Nephron progenitor cell (in vitro differentiated cells): ENCODE results near the gene ROBO4.

Experiments
- DNase-seq: peaks from one replicate; pipeline ENCODE4 v3.0.0; 2021
- H3K27ac Mint-ChIP-seq: 2 replicates; pipeline ENCODE4 v1.8.0; 2021; ENCODE audit warnings: mild to moderate bottlenecking, moderate library complexity, mixed read lengths
- H3K27me3 Mint-ChIP-seq: 2 replicates; pipeline ENCODE4 v1.8.0; 2021; ENCODE audit warnings: mild to moderate bottlenecking, low read depth, mixed read lengths; ENCODE audit not compliant: poor library complexity
- H3K36me3 Mint-ChIP-seq: 2 replicates; pipeline ENCODE4 v1.8.0; 2021; ENCODE audit warnings: low read depth, mixed read lengths
- H3K4me1 Mint-ChIP-seq: 2 replicates; pipeline ENCODE4 v1.8.0; 2021; ENCODE audit warnings: mixed read lengths
- H3K4me3 Mint-ChIP-seq: 2 replicates; pipeline ENCODE4 v1.8.0; 2021; ENCODE audit warnings: mild to moderate bottlenecking, moderate library complexity, mixed read lengths
- H3K9me3 Mint-ChIP-seq: 2 replicates; pipeline ENCODE4 v1.8.0; 2021; ENCODE audit warnings: mild to moderate bottlenecking, moderate library complexity, mixed read lengths
- CTCF ChIP-seq: fragments of 200-600 bp; sonication (generic); IDR thresholded peaks from 2 replicates; pipeline ENCODE4 v1.5.0; 2021; ENCODE audit warnings: antibody characterized with exemption

ROBO4 gene

GRCh38 chr11:124863826-124864165 lies 33.9 kb downstream of the ROBO4 start:
- Mint-ChIP-seq H3K9me3 (no peaks in the 10 kb centered on the region), H3K27me3 (peaks cover 100% of the 10 kb centered on the region), H3K36me3 (no peaks in the 10 kb centered on the region), H3K4me1 (peaks cover 27% of the 10 kb centered on the region), H3K27ac (no peak overlapping the region), H3K4me3 (peak overlapping the region; percentile 43)
- peak; percentile 67 for DNase-seq
- TF ChIP-seq CTCF, result no peak

DNA sequence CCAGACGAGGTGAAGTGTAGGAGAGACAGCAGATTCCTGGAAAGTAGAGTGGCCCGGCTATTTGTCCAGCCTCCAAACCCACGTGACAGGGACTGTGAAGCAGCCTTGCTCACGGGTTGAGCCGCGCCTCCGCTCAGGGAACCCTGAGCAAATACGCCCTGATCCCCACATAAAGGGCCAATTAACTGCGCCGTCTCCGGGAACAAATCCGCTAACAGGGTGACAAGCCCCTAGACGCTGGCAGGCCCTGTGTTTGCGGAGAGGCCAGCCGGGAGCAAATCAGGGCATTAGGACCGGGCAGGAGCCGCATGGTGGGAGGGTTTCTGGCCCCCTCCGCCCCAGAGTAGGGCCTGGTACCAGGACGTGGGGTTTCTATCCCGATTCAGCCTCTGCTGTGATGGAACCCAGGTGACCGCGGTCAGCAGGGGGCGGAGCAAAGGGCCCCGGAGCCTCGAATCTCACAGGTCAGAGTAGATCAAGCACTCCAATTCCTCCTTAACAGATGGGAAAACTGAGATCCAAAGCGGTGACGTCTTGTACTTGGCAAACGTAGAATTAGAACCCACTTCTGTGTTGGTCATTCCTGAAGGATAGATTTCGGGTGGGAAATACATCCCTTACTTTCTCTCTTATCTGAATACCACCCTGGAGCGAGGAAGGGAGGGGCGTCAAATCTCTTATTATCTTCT lies 34.4 kb downstream of the ROBO4 start:
- Mint-ChIP-seq H3K36me3 (no peaks in the 10 kb centered on the region), H3K27ac (no peak overlapping the region), H3K4me1 (peaks cover 22% of the 10 kb centered on the region), H3K4me3 (peak overlapping the region; percentile 56), H3K9me3 (no peaks in the 10 kb centered on the region), H3K27me3 (peaks cover 100% of the 10 kb centered on the region)
- TF ChIP-seq CTCF, result no peak
- DNase-seq, result no peak

GRCh38 chr11:124861670-124862069 lies 36.0 kb downstream of the ROBO4 start:
- no peak for TF ChIP-seq CTCF
- Mint-ChIP-seq H3K36me3 (no peaks in the 10 kb centered on the region), H3K4me1 (peaks cover 12% of the 10 kb centered on the region), H3K27ac (no peak overlapping the region), H3K4me3 (no peak overlapping the region), H3K27me3 (peaks cover 94% of the 10 kb centered on the region), H3K9me3 (no peaks in the 10 kb centered on the region)
- DNase-seq, result no peak

GRCh38 chr11:124859171-124859570 lies 38.5 kb downstream of the ROBO4 start:
- H3K4me3 Mint-ChIP-seq, result no peak overlapping the region
- no peak for DNase-seq
- H3K4me1 Mint-ChIP-seq, result peaks cover 12% of the 10 kb centered on the region
- no peak for TF ChIP-seq CTCF
- no peaks in the 10 kb centered on the region for H3K9me3 Mint-ChIP-seq
- H3K27me3 Mint-ChIP-seq, result peaks cover 69% of the 10 kb centered on the region
- H3K36me3 Mint-ChIP-seq, result no peaks in the 10 kb centered on the region
- H3K27ac Mint-ChIP-seq, result no peak overlapping the region

- DNase-seq, result no peak
- Mint-ChIP-seq H3K4me1 (peaks cover 31% of the 10 kb centered on the region), H3K9me3 (peaks cover 10% of the 10 kb centered on the region), H3K27me3 (no peaks in the 10 kb centered on the region), H3K36me3 (no peaks in the 10 kb centered on the region), H3K27ac (no peak overlapping the region), H3K4me3 (no peak overlapping the region)
- TF ChIP-seq CTCF, result no peak
Measured at GRCh38 chr11:124846070-124846673, 51.5 kb downstream of the ROBO4 start.

GRCh38 chr11:124844664-124845079 lies 53.0 kb downstream of the ROBO4 start:
- no peaks in the 10 kb centered on the region for H3K27me3 Mint-ChIP-seq
- no peak for TF ChIP-seq CTCF

More at GRCh38 chr11:124844664-124845079, 53.0 kb downstream of the ROBO4 start:
- Mint-ChIP-seq H3K4me3 (no peak overlapping the region), H3K4me1 (peaks cover 31% of the 10 kb centered on the region), H3K9me3 (peaks cover 10% of the 10 kb centered on the region), H3K36me3 (no peaks in the 10 kb centered on the region), H3K27ac (no peak overlapping the region)
- DNase-seq, result no peak
